HepG2 (cell line): ENCODE results near the gene EMC8. TPM values are rescaled to one million over a fixed set of nuclear protein-coding genes. Genes with fewer than 3 reads are reported as not detected.

Source experiments
- JUND ChIP-seq: sonication (generic); formaldehyde crosslinking; IDR thresholded peaks from 2 replicates; pipeline ENCODE4 v1.8.0; 2022; ENCODE audit warnings: mild to moderate bottlenecking, missing genetic modification reagents
- MAF1 ChIP-seq: sonication (generic); formaldehyde crosslinking; IDR thresholded peaks from 2 replicates; pipeline ENCODE4 v1.5.0; 2020; ENCODE audit warnings: missing genetic modification reagents, borderline replicate concordance
- NCOA1 ChIP-seq: sonication (generic); formaldehyde crosslinking; IDR thresholded peaks from 2 replicates; pipeline ENCODE4 v1.9.0; 2021; ENCODE audit warnings: missing genetic modification reagents
- NR2C2 ChIP-seq: sonication (generic); formaldehyde crosslinking; IDR thresholded peaks from 2 replicates; pipeline ENCODE4 v1.4.0; 2020; ENCODE audit warnings: missing genetic modification reagents, mild to moderate bottlenecking, moderate library complexity, borderline replicate concordance
- SP140L ChIP-seq: sonication (generic); formaldehyde crosslinking; IDR thresholded peaks from 2 replicates; pipeline ENCODE4 v1.4.0; 2020; ENCODE audit warnings: missing genetic modification reagents, borderline replicate concordance
- ZFP90 ChIP-seq: sonication (generic); formaldehyde crosslinking; IDR thresholded peaks from 2 replicates; pipeline ENCODE4 v1.8.0; 2022; ENCODE audit warnings: missing genetic modification reagents, mild to moderate bottlenecking, inconsistent platforms, borderline replicate concordance
- ZNF329 ChIP-seq: sonication (generic); formaldehyde crosslinking; IDR thresholded peaks from 2 replicates; pipeline ENCODE4 v1.9.0; 2021; ENCODE audit warnings: low read depth, mild to moderate bottlenecking, missing genetic modification reagents
- ZNF564 ChIP-seq: sonication (generic); formaldehyde crosslinking; IDR thresholded peaks from 2 replicates; pipeline ENCODE4 v1.8.1; 2023; ENCODE audit warnings: mild to moderate bottlenecking, missing genetic modification reagents
- ZNF674 ChIP-seq: sonication (generic); formaldehyde crosslinking; IDR thresholded peaks from 2 replicates; pipeline ENCODE4 v1.5.0; 2020; ENCODE audit warnings: low read depth, mild to moderate bottlenecking, missing genetic modification reagents
- ZNF878 ChIP-seq: sonication (generic); formaldehyde crosslinking; IDR thresholded peaks from 2 replicates; pipeline ENCODE4 v1.8.1; 2023; ENCODE audit warnings: mild to moderate bottlenecking, missing genetic modification reagents, moderate library complexity
- ZSCAN30 ChIP-seq: sonication (generic); formaldehyde crosslinking; IDR thresholded peaks from 2 replicates; pipeline ENCODE4 v1.5.0; 2020; ENCODE audit warnings: mild to moderate bottlenecking, missing genetic modification reagents
- polyA plus RNA-seq, 8 experiments: library from polyadenylated mRNA; depleted of rRNA in 3 of 8; stranded (reverse) in 7 of 8; unstranded in 1 of 8; fragments of >200 nt; fragmentation: Illumina TruSeq in 4 of 8; extraction: Trizol in 4 of 8; gene quantifications; 2 replicates each; pipeline versions ENCODE4 v1.2.1 to v1.2.3, GENCODE V29; 2011 to 2016; ENCODE audit warnings: low read depth in 4 of 8, missing spikeins in 1 of 8, mixed read lengths in 1 of 8; ENCODE audit not compliant: insufficient read depth in 1 of 8
- total RNA-seq, 5 experiments: library from RNA; depleted of rRNA; stranded (reverse); fragments of >200 nt; fragmentation: Illumina TruSeq; extraction: Trizol; gene quantifications; 2 replicates each; pipeline ENCODE4 v1.2.3, GENCODE V29; 2016; ENCODE audit warnings: low read depth in 1 of 5
- TF ChIP-seq, protein P1 (sequence below): IDR thresholded peaks from 2 replicates; pipeline ENCODE4 v1.6.1; 2016; ENCODE audit warnings: low read depth, missing genetic modification reagents, missing compliant biosample characterization
- TF ChIP-seq, protein P2 (sequence below): IDR thresholded peaks from 2 replicates; pipeline ENCODE4 v1.6.1; 2016
- TF ChIP-seq, protein P3 (sequence below): IDR thresholded peaks from 2 replicates; pipeline ENCODE4 v1.6.1; 2016; ENCODE audit warnings: control low read depth
- TF ChIP-seq, protein P4 (sequence below): sonication (generic); formaldehyde crosslinking; IDR thresholded peaks from 2 replicates; pipeline ENCODE4 v1.4.0; 2020; ENCODE audit warnings: missing genetic modification reagents, borderline replicate concordance
- TF ChIP-seq, protein P5 (sequence below): sonication (generic); formaldehyde crosslinking; IDR thresholded peaks from 2 replicates; pipeline ENCODE4 v1.5.0; 2020; ENCODE audit warnings: mild to moderate bottlenecking, missing genetic modification reagents

The EMC8 gene
- total and polyA plus RNA-seq, 2 of the 13 experiments (the other 11 are each of a cell fraction or from before 2014, with no cell fraction given): 55.0 to 76.0 TPM

DNA sequence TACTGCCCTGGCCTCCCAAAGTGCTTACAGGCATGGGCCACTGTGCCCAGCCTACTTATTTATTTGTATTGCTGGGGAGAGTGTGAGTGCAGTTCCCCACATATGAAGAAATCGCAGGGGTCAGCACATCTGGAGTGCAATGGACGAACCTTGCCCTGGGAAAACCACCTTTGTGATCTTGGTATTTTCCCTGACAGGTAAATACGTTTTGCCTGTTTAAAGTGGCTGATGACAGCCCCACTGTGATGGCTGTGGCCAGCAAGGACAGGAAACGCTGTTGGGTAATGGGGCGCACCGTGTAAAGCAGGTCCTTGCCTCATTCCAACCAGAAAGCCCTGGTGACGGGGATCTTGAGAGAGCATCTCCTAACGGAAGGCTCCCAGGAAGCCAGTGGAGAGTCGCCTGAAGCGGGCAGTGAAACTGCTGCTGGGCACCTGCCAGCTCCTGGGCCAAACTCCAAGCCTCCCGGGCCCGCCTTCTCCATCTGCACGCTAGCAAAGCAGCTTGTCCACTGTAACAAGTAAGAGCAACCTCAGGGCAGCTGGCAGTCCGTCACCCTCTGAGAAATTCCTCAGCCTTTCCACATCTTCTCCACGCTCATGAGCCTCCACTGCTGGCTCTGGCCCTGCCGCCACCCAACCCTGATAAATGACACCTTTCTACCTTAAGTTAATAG lies 17.5 kb downstream of the EMC8 start (continued):
- TF ChIP-seq, protein P1, sequence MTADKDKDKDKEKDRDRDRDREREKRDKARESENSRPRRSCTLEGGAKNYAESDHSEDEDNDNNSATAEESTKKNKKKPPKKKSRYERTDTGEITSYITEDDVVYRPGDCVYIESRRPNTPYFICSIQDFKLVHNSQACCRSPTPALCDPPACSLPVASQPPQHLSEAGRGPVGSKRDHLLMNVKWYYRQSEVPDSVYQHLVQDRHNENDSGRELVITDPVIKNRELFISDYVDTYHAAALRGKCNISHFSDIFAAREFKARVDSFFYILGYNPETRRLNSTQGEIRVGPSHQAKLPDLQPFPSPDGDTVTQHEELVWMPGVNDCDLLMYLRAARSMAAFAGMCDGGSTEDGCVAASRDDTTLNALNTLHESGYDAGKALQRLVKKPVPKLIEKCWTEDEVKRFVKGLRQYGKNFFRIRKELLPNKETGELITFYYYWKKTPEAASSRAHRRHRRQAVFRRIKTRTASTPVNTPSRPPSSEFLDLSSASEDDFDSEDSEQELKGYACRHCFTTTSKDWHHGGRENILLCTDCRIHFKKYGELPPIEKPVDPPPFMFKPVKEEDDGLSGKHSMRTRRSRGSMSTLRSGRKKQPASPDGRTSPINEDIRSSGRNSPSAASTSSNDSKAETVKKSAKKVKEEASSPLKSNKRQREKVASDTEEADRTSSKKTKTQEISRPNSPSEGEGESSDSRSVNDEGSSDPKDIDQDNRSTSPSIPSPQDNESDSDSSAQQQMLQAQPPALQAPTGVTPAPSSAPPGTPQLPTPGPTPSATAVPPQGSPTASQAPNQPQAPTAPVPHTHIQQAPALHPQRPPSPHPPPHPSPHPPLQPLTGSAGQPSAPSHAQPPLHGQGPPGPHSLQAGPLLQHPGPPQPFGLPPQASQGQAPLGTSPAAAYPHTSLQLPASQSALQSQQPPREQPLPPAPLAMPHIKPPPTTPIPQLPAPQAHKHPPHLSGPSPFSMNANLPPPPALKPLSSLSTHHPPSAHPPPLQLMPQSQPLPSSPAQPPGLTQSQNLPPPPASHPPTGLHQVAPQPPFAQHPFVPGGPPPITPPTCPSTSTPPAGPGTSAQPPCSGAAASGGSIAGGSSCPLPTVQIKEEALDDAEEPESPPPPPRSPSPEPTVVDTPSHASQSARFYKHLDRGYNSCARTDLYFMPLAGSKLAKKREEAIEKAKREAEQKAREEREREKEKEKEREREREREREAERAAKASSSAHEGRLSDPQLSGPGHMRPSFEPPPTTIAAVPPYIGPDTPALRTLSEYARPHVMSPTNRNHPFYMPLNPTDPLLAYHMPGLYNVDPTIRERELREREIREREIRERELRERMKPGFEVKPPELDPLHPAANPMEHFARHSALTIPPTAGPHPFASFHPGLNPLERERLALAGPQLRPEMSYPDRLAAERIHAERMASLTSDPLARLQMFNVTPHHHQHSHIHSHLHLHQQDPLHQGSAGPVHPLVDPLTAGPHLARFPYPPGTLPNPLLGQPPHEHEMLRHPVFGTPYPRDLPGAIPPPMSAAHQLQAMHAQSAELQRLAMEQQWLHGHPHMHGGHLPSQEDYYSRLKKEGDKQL (CRISPR knock-in tag): no peak
- TF ChIP-seq ZNF564: no peak
- TF ChIP-seq, protein P2, sequence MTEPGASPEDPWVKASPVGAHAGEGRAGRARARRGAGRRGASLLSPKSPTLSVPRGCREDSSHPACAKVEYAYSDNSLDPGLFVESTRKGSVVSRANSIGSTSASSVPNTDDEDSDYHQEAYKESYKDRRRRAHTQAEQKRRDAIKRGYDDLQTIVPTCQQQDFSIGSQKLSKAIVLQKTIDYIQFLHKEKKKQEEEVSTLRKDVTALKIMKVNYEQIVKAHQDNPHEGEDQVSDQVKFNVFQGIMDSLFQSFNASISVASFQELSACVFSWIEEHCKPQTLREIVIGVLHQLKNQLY (CRISPR knock-in tag): no peak
- no peak for TF ChIP-seq ZFP90
- TF ChIP-seq NCOA1 (CRISPR knock-in tag): no peak
- TF ChIP-seq ZNF329: no peak
- TF ChIP-seq, protein P3, sequence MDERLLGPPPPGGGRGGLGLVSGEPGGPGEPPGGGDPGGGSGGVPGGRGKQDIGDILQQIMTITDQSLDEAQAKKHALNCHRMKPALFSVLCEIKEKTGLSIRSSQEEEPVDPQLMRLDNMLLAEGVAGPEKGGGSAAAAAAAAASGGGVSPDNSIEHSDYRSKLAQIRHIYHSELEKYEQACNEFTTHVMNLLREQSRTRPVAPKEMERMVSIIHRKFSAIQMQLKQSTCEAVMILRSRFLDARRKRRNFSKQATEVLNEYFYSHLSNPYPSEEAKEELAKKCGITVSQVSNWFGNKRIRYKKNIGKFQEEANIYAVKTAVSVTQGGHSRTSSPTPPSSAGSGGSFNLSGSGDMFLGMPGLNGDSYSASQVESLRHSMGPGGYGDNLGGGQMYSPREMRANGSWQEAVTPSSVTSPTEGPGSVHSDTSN: no peak
- TF ChIP-seq, protein P4, sequence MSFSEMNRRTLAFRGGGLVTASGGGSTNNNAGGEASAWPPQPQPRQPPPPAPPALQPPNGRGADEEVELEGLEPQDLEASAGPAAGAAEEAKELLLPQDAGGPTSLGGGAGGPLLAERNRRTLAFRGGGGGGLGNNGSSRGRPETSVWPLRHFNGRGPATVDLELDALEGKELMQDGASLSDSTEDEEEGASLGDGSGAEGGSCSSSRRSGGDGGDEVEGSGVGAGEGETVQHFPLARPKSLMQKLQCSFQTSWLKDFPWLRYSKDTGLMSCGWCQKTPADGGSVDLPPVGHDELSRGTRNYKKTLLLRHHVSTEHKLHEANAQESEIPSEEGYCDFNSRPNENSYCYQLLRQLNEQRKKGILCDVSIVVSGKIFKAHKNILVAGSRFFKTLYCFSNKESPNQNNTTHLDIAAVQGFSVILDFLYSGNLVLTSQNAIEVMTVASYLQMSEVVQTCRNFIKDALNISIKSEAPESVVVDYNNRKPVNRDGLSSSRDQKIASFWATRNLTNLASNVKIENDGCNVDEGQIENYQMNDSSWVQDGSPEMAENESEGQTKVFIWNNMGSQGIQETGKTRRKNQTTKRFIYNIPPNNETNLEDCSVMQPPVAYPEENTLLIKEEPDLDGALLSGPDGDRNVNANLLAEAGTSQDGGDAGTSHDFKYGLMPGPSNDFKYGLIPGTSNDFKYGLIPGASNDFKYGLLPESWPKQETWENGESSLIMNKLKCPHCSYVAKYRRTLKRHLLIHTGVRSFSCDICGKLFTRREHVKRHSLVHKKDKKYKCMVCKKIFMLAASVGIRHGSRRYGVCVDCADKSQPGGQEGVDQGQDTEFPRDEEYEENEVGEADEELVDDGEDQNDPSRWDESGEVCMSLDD (CRISPR knock-in tag): no peak
- TF ChIP-seq, protein P5, sequence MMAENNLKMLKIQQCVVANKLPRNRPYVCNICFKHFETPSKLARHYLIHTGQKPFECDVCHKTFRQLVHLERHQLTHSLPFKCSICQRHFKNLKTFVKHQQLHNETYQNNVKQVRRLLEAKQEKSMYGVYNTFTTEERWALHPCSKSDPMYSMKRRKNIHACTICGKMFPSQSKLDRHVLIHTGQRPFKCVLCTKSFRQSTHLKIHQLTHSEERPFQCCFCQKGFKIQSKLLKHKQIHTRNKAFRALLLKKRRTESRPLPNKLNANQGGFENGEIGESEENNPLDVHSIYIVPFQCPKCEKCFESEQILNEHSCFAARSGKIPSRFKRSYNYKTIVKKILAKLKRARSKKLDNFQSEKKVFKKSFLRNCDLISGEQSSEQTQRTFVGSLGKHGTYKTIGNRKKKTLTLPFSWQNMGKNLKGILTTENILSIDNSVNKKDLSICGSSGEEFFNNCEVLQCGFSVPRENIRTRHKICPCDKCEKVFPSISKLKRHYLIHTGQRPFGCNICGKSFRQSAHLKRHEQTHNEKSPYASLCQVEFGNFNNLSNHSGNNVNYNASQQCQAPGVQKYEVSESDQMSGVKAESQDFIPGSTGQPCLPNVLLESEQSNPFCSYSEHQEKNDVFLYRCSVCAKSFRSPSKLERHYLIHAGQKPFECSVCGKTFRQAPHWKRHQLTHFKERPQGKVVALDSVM: no peak
- no peak for TF ChIP-seq MAF1
- TF ChIP-seq SP140L: no peak
- no peak for TF ChIP-seq NR2C2 (CRISPR knock-in tag)
- no peak for TF ChIP-seq ZSCAN30 (CRISPR knock-in tag)
- TF ChIP-seq JUND (CRISPR knock-in tag): no peak
- no peak for TF ChIP-seq ZNF878
- no peak for TF ChIP-seq ZNF674 (CRISPR knock-in tag)
